ENCODE results near the gene LAYN.

Gene LAYN

DNA sequence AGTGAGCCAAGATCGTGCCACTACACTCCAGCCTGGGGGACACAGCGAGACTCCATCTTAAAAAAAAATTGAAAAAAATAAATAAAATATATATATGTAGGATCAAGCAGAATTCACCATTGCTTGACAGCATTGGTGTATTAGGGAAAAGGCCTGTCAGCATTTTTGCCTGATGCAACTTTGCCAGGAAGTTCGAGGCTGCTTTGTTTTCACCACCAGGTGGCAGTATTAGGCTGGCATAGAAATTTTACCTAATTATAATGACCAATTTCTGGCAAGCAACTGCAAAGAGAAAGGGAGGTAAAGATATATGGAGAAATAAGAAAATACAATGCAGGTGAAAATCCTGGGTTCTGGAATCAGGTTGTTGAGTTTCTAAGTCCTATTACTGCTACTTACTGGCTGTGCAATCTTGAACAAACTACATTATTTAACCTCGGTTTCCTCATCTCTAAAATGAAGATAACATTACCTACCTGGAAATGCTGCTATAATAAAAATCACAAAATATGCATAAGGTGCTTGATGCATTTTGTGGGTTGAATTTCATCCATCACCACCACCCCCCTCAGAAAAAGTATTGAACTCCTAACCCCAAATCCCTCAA lies 24.7 kb downstream of the LAYN start:
- H3K4me3 ChIP-seq (ENCODE audit: low read depth, low read length): no peak overlapping the region
- peak; percentile 73 for DNase-seq (ENCODE audit: low read depth)
- peak; percentile 86 for TF ChIP-seq CTCF (IDR thresholded peaks at IDR 0.05; ENCODE audit: low read depth, low read length, missing control alignments)
- in situ Hi-C loops (cut with HindIII; ENCODE audit: low sequenced_read_pairs): no loop called here

DNA sequence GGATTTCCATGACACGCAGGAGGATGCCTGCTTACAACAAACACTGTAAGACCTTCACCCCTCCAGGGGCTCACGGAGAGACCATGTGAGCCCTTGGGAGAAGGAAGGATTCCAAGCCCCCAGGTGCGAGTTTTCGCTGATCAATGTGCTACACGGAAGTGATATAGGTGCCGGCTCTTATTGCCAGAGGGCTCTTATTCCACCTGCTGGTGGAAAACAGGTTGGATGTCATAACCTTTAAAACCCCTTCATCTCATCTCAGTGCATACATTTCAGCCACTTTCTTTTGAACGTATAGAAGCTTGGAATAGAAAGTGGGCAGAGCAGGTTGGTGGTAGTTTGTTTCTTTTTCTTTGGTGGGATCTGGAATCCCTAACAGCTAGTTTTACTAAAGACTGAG lies 25.8 kb downstream of the LAYN start:
- DNase-seq (ENCODE audit: low read depth): no peak
- in situ Hi-C loops (cut with HindIII; ENCODE audit: low sequenced_read_pairs): no loop called here
- no peak for TF ChIP-seq CTCF (IDR thresholded peaks at IDR 0.05; ENCODE audit: low read depth, low read length, missing control alignments)

GRCh38 chr11:111569476-111569875 lies 29.0 kb downstream of the LAYN start:
- H3K4me3 ChIP-seq (ENCODE audit: low read depth, low read length): no peak overlapping the region
- in situ Hi-C loops (cut with HindIII; ENCODE audit: low sequenced_read_pairs): no loop called here
- TF ChIP-seq CTCF (IDR thresholded peaks at IDR 0.05; ENCODE audit: low read depth, low read length, missing control alignments): no peak
- DNase-seq (ENCODE audit: low read depth): no peak

More for the DNA sequence above, 25.8 kb downstream of the LAYN start:
- no peak overlapping the region for H3K4me3 ChIP-seq (ENCODE audit: low read depth, low read length)

DNA sequence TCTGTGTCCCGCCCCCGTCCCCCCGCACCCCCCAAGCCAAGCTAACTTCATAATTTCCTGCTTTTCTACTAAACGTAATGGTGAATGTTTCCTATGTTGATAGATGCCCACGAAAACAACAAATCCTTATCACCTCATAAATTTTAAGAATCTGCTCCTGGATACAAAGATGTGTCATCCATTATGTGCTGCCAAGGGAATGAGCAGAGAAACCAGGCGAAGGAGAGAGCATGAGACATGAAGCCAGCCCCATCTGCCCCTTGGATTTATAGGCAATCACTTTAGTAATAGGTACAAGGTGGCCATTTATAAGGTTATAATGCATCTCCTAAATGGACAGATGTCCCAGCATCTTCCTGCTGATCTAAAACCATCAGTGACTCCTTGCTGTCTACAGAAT lies 30.3 kb downstream of the LAYN start:
- no peak for DNase-seq (ENCODE audit: low read depth)
- in situ Hi-C loops (cut with HindIII; ENCODE audit: low sequenced_read_pairs): no loop called here
- no peak overlapping the region for H3K4me3 ChIP-seq (ENCODE audit: low read depth, low read length)
- TF ChIP-seq CTCF (IDR thresholded peaks at IDR 0.05; ENCODE audit: low read depth, low read length, missing control alignments): no peak

- no peak for DNase-seq (ENCODE audit: low read depth)
- TF ChIP-seq CTCF (IDR thresholded peaks at IDR 0.05; ENCODE audit: low read depth, low read length, missing control alignments): no peak
- in situ Hi-C loops (cut with HindIII; ENCODE audit: low sequenced_read_pairs): no loop called here
- no peak overlapping the region for H3K4me3 ChIP-seq (ENCODE audit: low read depth, low read length)
Measured at GRCh38 chr11:111571829-111572501, 31.4 kb downstream of the LAYN start.

- in situ Hi-C loops (cut with HindIII; ENCODE audit: low sequenced_read_pairs): no loop called here
Measured at GRCh38 chr11:111572581-111572980, 32.1 kb downstream of the LAYN start.

More at GRCh38 chr11:111572581-111572980, 32.1 kb downstream of the LAYN start:
- no peak overlapping the region for H3K4me3 ChIP-seq (ENCODE audit: low read depth, low read length)
- no peak for DNase-seq (ENCODE audit: low read depth)
- TF ChIP-seq CTCF (IDR thresholded peaks at IDR 0.05; ENCODE audit: low read depth, low read length, missing control alignments): no peak

All from astrocyte of the cerebellum (primary cell).